ENCODE measurements around the gene NAALADL2. TPM values are rescaled to one million over a fixed set of nuclear protein-coding genes. Genes with fewer than 3 reads are reported as not detected.

The NAALADL2 gene
- total RNA-seq, 4 donors from 2014 or later = 0.26 to 218 (median 17.4) TPM

DNA sequence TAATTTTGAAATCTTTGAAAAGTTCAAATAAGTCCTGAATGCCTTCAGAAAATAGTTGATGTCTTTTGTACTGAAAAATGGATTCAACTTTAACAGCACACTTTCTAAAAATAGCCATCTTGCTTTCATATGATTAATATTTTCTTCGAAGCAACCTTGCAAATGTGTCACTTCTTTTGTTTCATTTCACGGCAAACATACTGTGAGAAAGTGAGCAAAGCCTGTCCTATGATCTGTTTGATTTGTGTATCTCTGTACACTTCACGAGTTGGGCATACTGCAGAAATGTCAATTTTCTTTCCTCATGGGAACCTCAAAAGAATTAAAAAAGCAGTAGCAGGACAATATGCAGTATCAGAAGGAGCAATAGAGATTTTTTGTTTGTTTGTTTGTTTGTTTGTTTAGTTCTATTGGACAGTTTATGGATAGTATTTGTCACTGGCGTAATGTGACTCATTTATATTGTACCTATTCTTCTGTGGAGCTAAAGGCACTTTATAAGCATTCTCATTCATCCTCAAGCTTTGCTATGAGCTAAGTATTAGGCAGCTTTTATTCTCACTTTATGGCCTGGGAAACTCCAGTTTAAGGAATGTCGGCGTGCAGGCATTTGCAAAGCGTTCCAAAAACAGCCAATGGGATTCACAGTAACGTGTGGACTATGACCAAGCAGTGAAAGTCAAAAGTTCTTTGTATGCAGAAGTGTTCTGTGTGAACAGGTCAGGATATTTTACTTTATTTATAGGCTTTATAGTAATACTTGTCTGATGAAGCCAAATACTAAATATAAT is 572.0 kb downstream of the NAALADL2 start:
- no peak for DNase-seq
- intact Hi-C loops (cut with DNase I; ENCODE audit: low total_unique reads) = no loop called here
- Histone ChIP-seq H3K27ac (peak overlapping the region in 1 of 2 donors; percentile 18), H3K36me3 (no peaks in the 10 kb centered on the region), H3K27me3 (no peaks in the 10 kb centered on the region), H3K4me1 (peaks cover 0 to 16% of the 10 kb centered on the region in 2 donors), H3K9me3 (no peaks in the 10 kb centered on the region), H3K4me3 (no peak overlapping the region)
- TF ChIP-seq, protein P1, sequence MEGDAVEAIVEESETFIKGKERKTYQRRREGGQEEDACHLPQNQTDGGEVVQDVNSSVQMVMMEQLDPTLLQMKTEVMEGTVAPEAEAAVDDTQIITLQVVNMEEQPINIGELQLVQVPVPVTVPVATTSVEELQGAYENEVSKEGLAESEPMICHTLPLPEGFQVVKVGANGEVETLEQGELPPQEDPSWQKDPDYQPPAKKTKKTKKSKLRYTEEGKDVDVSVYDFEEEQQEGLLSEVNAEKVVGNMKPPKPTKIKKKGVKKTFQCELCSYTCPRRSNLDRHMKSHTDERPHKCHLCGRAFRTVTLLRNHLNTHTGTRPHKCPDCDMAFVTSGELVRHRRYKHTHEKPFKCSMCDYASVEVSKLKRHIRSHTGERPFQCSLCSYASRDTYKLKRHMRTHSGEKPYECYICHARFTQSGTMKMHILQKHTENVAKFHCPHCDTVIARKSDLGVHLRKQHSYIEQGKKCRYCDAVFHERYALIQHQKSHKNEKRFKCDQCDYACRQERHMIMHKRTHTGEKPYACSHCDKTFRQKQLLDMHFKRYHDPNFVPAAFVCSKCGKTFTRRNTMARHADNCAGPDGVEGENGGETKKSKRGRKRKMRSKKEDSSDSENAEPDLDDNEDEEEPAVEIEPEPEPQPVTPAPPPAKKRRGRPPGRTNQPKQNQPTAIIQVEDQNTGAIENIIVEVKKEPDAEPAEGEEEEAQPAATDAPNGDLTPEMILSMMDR (IDR thresholded peaks at IDR 0.05) = no peak
- no peak for TF ChIP-seq POLR2A (IDR thresholded peaks at IDR 0.05)

DNA sequence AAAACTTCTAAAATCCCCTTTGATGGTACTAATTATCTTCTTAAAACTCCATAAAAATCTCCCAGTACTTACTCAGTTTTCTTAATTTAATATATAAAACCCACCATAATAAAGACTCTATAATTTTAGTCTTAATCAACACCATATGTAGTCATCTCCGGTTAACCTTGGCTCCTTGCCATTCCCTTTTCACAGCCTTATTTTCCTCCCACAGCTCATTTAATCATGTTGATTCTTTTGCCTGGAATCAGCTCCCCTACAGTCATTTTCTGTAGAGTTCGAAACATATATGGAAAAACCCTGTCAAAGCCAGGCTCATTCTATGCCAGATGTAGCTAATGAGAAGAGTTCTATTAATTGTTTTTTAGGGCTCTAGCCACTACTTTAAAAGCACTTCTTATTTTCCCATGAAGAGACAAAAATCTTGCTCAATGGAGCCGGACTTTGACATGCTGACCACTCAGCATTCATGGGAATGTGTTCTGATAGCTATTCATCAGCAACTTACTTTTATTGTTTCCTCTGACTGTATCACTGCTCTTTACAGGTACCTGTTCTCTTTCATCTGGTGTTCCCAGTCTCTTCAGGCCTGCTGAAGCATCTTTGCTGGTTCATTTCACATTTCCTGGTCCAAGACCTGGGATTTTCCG is 573.4 kb downstream of the NAALADL2 start:
- no peak for TF ChIP-seq POLR2A (IDR thresholded peaks at IDR 0.05)
- TF ChIP-seq, protein P1 (IDR thresholded peaks at IDR 0.05) = no peak
- H3K36me3 ChIP-seq = no peaks in the 10 kb centered on the region
- intact Hi-C loops (cut with DNase I; ENCODE audit: low total_unique reads) = no loop called here
- H3K4me3 ChIP-seq = no peak overlapping the region
- peaks cover 0 to 16% of the 10 kb centered on the region in 2 donors for H3K4me1 ChIP-seq
- H3K27me3 ChIP-seq = no peaks in the 10 kb centered on the region
- peak overlapping the region; percentile 43 to 66 for H3K27ac ChIP-seq
- no peaks in the 10 kb centered on the region for H3K9me3 ChIP-seq
- no peak for DNase-seq

DNA sequence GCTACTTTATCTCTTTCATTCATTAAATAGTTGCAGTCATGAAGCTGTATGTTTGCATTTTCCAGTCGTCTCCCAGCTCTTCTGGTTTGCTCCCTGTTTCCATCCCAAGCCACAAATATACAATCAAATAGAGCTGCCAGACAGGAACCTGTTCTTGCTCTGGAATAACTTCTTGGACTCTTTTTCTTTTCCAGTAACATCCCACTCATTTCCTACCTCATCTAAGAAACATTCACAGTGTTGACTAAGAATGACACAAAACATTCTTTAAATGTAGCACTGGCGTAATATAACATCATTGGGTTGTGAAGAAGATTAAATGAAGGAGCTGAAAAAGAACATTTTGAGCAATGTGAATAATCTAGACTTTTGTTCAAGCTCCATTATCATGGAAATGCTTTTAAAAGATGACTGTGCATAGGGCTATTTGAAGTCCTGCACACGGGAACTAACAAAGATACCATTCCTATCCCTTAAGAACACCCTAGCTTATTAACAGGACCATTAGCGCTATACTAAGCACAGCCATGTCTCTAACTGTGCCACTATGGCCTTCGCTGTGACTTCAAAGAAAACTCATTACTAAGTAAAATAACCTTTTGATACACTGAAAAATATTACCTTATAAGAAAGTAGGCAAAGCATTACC is 574.0 kb downstream of the NAALADL2 start:
- Histone ChIP-seq H3K4me1 (peaks cover 0 to 16% of the 10 kb centered on the region in 2 donors), H3K4me3 (no peak overlapping the region), H3K27me3 (no peaks in the 10 kb centered on the region), H3K36me3 (no peaks in the 10 kb centered on the region), H3K9me3 (no peaks in the 10 kb centered on the region), H3K27ac (peak overlapping the region; percentile 43 to 66)
- no peak for DNase-seq
- intact Hi-C loops (cut with DNase I; ENCODE audit: low total_unique reads) = no loop called here
- TF ChIP-seq POLR2A (IDR thresholded peaks at IDR 0.05) = no peak

DNA sequence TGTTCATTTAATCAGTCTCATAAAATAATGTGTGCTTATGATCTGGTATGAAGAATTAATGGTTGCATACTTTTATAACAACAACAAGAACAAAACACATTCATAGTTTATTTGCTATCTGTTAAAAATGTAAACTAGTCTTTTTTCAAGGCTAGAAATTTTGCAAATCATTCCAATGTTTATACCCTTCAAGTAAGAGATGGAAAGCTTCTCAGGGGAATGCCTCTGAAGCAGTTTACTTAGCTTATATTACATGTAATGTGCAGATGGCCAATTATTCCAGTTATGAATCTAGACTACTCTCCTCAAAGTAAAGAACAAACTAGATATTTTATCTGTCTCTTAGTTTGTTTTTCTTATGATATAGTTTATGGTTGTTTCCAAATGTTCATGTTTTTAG is 575.4 kb downstream of the NAALADL2 start:
- Histone ChIP-seq H3K4me1 (peaks cover 0 to 16% of the 10 kb centered on the region in 2 donors), H3K36me3 (no peaks in the 10 kb centered on the region), H3K4me3 (no peak overlapping the region), H3K27ac (no peak overlapping the region), H3K27me3 (no peaks in the 10 kb centered on the region), H3K9me3 (no peaks in the 10 kb centered on the region)
- intact Hi-C loops (cut with DNase I; ENCODE audit: low total_unique reads) = no loop called here
- TF ChIP-seq, protein P1 (IDR thresholded peaks at IDR 0.05) = no peak
- no peak for TF ChIP-seq POLR2A (IDR thresholded peaks at IDR 0.05)
- no peak for DNase-seq

DNA sequence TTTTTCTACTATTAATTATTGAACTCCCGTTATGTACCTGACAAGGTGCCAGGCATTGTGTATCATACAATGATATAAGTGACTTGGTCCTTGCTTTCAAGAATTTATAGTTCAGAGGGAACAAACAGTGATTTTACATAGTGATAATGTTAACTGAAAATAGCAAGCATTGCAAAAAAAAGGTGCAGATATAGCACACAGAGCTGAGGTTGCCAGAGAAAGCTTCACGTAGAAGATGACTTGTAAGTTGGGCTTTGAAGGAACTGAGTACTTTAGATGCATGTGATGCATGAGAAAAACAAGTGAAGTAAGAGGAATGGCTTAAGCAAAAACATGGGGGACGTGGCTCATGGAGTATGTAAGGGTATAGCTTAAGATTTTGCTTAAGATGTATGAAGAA is 584.5 kb downstream of the NAALADL2 start:
- no peak overlapping the region for H3K4me3 ChIP-seq
- TF ChIP-seq POLR2A (IDR thresholded peaks at IDR 0.05) = no peak
- TF ChIP-seq, protein P1 (IDR thresholded peaks at IDR 0.05) = no peak
- DNase-seq = no peak
- H3K36me3 ChIP-seq = no peaks in the 10 kb centered on the region
- no peaks in the 10 kb centered on the region for H3K27me3 ChIP-seq
- H3K4me1 ChIP-seq = no peaks in the 10 kb centered on the region
- intact Hi-C loops (cut with DNase I; ENCODE audit: low total_unique reads) = no loop called here
- no peaks in the 10 kb centered on the region for H3K9me3 ChIP-seq
- H3K27ac ChIP-seq = no peak overlapping the region

All from uterus (tissue), 4 donors.